ENCODE measurements around the gene CCDC106.

CCDC106 gene

DNA sequence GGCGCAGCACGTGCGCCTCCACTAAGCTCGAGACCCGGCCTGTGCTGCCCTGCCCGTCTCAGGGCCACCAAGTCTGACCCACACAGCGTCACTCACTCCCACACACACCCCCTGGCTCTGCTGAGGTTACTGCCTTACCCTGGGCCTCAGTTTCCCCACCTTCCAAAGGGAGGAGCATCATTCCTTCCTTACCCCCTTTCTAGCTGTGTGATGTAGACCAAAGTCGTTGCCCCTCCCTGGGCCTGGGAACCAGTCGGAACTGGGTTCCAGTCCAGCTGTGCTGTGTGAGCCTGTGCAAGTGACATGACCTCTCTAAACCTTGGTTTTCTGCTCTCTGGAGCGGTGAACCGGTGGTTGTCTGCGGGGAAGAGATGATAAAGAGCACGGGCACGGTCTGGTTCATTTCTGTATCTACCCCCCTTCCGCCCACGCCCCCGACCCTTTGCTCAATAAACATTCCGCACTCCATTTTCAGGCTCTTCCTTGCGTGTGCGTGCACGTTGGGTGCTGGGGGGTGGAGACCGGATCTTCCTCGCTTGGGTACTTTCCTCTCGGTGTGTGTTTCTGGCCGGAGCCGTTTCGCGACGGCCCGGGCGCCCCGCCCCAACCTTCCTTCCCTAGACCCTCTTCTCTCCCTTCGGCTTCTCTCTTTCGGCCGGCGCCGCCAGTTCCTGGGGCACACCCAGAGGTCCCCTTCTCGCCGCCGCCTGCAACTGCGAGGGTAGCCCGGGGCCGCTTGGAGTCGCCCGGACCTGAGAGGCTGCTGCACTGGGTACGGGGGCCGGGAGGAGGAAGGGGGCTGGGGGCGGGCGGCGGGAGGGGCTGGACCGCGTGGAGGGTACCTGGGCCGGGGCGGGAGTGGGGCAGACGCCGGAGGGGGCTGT lies 4.8 kb upstream of the CCDC106 start, which contains the start of gene ZNF581:
Gene ZNF581 (plus strand): TSS at position 647 of the 884 bp plus-strand sequence. CDS start 923 bp downstream, outside the sequence.
- TF ChIP-seq EZH2 (IDR thresholded peaks at IDR 0.05) = no peak
- TF ChIP-seq POLR2AphosphoS5 (IDR thresholded peaks at IDR 0.05; ENCODE audit: borderline replicate concordance, low read depth, low read length) = peak; percentile 82
- H3K4me3 ChIP-seq = peak within 1 kb of the TSS; percentile 92
- peaks cover 19% of the 10 kb centered on the region for H3K36me3 ChIP-seq (ENCODE audit: insufficient read depth, low read length)
- peak within 1 kb of the TSS; percentile 92 for H3K27ac ChIP-seq
- H3K9ac ChIP-seq (ENCODE audit: insufficient read length) = peak within 1 kb of the TSS; percentile 94
- no peak for DNase-seq (ENCODE audit: low read depth, low spot score)
- H3K9me3 ChIP-seq (ENCODE audit: low read depth, low read length) = no peaks in the 10 kb centered on the region

DNA sequence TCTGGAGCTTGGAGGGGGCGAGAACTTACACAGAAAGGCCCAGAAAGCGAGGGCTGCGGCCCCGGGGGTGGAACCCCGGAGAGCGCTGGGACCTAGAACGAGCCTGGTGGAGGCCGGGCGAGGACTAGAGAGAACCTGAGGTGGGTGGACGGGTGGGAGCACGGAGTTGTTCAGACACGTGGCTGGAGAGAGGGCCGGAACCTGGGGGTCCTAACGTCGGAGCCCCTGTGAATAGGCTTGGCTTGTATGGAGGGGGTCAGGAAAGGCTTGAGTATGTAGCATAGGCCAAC lies 4.2 kb upstream of the CCDC106 start:
- Histone ChIP-seq H3K36me3 (ENCODE audit: insufficient read depth, low read length) (peaks cover 19% of the 10 kb centered on the region), H3K9ac (ENCODE audit: insufficient read length) (peak overlapping the region; percentile 94), H3K9me3 (ENCODE audit: low read depth, low read length) (no peaks in the 10 kb centered on the region), H3K27ac (0 out of 2 replicates have a peak overlapping the region, but pooled peaks have one; percentile 40), H3K4me3 (peak overlapping the region; percentile 92)
- DNase-seq (ENCODE audit: low read depth, low spot score) = no peak
- no peak for TF ChIP-seq EZH2 (IDR thresholded peaks at IDR 0.05)
- no peak for TF ChIP-seq POLR2AphosphoS5 (IDR thresholded peaks at IDR 0.05; ENCODE audit: borderline replicate concordance, low read depth, low read length)
- no peak for TF ChIP-seq FOXP2 (optimal IDR thresholded peaks at IDR 0.05; ENCODE audit: control extremely low read depth, extremely low read length, insufficient read depth)

DNA sequence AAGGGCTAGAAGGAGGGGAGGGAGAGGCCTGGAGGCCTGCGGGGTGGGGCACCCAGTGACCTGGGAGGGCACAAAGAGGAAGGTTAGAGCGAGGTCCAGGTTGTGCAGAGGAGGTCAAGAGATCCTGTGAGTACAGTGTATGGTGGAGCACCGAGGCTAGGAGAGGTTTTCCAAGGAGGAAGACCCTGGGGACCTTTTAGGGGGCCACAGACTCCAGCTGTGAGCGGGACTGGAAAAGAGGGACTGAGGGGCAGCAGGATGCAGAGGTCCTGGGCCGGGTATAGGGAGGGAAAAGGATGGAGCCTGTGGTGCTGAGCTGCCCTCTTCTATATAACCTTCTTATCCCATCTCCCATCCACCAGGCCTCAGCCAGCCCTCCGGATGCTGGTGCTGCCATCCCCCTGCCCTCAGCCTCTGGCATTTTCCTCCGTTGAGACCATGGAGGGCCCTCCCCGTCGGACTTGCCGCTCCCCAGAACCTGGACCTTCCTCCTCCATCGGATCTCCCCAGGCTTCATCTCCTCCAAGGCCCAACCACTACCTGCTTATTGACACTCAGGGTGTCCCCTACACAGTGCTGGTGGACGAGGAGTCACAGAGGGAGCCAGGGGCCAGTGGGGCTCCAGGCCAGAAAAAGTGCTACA lies 3.7 kb upstream of the CCDC106 start:
- Histone ChIP-seq H3K27ac (no peak overlapping the region), H3K4me3 (peak overlapping the region; percentile 92), H3K9ac (ENCODE audit: insufficient read length) (peak overlapping the region; percentile 94), H3K9me3 (ENCODE audit: low read depth, low read length) (no peaks in the 10 kb centered on the region), H3K36me3 (ENCODE audit: insufficient read depth, low read length) (peaks cover 19% of the 10 kb centered on the region)
- no peak for TF ChIP-seq EZH2 (IDR thresholded peaks at IDR 0.05)
- no peak for TF ChIP-seq POLR2AphosphoS5 (IDR thresholded peaks at IDR 0.05; ENCODE audit: borderline replicate concordance, low read depth, low read length)
- no peak for TF ChIP-seq FOXP2 (optimal IDR thresholded peaks at IDR 0.05; ENCODE audit: control extremely low read depth, extremely low read length, insufficient read depth)
- DNase-seq (ENCODE audit: low read depth, low spot score) = no peak

DNA sequence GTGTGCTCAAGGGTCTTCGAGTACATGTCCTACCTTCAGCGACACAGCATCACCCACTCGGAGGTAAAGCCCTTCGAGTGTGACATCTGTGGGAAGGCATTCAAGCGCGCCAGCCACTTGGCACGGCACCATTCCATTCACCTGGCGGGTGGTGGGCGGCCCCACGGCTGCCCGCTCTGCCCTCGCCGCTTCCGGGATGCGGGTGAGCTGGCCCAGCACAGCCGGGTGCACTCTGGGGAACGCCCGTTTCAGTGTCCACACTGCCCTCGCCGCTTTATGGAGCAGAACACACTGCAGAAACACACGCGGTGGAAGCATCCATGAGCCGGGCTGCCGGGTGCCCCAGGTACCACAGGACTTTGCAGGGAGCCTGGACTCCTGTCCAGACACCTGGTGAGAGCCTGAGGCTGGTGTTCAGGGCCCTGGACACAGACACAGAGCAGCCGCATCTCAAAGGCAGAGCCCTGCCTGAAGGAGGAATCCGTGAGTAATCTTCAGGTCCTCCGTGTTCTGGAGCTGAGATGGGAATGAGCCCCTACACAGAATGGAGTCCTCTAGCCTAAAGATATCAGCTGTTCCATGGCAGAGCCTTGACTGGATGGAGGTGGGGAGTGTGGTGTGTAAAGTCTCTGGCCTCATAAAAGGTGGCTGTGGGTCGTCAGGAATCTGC lies 3.0 kb upstream of the CCDC106 start:
- no peak for DNase-seq (ENCODE audit: low read depth, low spot score)
- H3K4me3 ChIP-seq = peak overlapping the region; percentile 92
- H3K9ac ChIP-seq (ENCODE audit: insufficient read length) = peak overlapping the region; percentile 94
- TF ChIP-seq FOXP2 (optimal IDR thresholded peaks at IDR 0.05; ENCODE audit: control extremely low read depth, extremely low read length, insufficient read depth) (no peak), EZH2 (IDR thresholded peaks at IDR 0.05) (no peak), POLR2AphosphoS5 (IDR thresholded peaks at IDR 0.05; ENCODE audit: borderline replicate concordance, low read depth, low read length) (no peak)
- no peak overlapping the region for H3K27ac ChIP-seq
- H3K36me3 ChIP-seq (ENCODE audit: insufficient read depth, low read length) = peaks cover 19% of the 10 kb centered on the region
- no peaks in the 10 kb centered on the region for H3K9me3 ChIP-seq (ENCODE audit: low read depth, low read length)

DNA sequence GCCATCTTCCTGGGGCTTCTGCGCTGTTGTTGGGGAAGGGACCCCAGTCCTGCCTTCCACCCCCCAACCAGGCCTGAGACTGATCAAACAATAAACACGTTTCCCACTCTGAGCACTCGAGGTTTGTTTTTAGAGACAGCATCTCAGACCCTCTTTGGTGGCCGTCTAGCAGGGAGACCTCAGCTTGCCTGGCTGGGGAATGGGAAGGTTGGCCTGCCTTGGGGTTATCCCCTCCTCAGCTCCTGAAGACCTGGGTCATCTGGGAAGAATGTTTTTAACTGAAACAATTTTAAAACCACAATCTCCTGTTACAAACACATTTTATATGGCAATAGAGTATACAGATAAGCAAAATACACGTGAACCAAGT lies 2.5 kb upstream of the CCDC106 start:
- H3K9me3 ChIP-seq (ENCODE audit: low read depth, low read length) = no peaks in the 10 kb centered on the region
- DNase-seq (ENCODE audit: low read depth, low spot score) = no peak
- peaks cover 23% of the 10 kb centered on the region for H3K36me3 ChIP-seq (ENCODE audit: insufficient read depth, low read length)
- H3K4me3 ChIP-seq = no peak overlapping the region
- H3K9ac ChIP-seq (ENCODE audit: insufficient read length) = no peak overlapping the region
- H3K27ac ChIP-seq = no peak overlapping the region
- TF ChIP-seq POLR2AphosphoS5 (IDR thresholded peaks at IDR 0.05; ENCODE audit: borderline replicate concordance, low read depth, low read length) (no peak), FOXP2 (optimal IDR thresholded peaks at IDR 0.05; ENCODE audit: control extremely low read depth, extremely low read length, insufficient read depth) (no peak), EZH2 (IDR thresholded peaks at IDR 0.05) (no peak)

DNA sequence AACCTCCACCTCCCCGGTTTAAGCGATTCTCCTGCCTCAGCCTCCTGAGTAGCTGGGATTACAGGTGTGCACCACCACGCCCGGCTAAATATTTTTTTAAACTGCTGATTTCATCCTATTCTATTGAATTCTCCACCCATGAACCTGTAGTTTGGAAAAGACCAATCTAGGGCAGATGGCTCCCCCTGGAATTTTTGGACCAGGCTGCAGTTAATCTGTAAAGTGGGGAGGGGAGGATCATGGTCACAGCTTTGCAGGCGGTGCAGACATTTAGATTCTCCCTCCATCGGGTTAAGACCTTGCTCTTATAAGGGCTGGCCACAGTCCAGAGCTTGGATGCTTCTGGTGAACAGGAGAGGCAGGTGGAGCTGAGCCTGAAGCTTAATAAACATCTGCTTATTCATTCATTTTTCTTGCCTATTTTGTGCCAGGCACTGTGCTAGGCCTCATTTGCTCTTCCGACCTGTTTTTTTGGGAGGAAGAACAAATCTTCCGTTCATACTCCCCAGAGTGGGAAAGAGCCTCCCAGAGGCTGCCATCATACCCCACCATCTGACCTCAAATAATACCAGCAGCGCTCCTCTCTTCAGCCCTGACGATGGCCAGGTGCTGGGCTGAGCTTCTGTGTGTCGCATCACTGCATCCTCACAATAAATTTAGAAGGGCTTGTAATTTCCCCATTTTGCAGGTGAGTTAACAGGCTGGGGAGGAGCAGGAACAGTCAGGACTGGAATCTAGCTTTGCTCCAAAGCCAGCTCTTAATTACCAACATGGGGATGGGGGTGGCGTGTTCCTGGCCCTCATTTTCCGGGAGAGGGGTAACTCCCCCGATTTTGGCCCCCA lies 902 bp upstream of the CCDC106 start:
- DNase-seq (ENCODE audit: low read depth, low spot score) = no peak
- TF ChIP-seq FOXP2 (optimal IDR thresholded peaks at IDR 0.05; ENCODE audit: control extremely low read depth, extremely low read length, insufficient read depth) (no peak), POLR2AphosphoS5 (IDR thresholded peaks at IDR 0.05; ENCODE audit: borderline replicate concordance, low read depth, low read length) (no peak), EZH2 (IDR thresholded peaks at IDR 0.05) (no peak)
- Histone ChIP-seq H3K4me3 (peak overlapping the region; percentile 96), H3K9ac (ENCODE audit: insufficient read length) (peak overlapping the region; percentile 96), H3K36me3 (ENCODE audit: insufficient read depth, low read length) (peaks cover 32% of the 10 kb centered on the region), H3K9me3 (ENCODE audit: low read depth, low read length) (no peaks in the 10 kb centered on the region), H3K27ac (peak overlapping the region; percentile 94)

DNA sequence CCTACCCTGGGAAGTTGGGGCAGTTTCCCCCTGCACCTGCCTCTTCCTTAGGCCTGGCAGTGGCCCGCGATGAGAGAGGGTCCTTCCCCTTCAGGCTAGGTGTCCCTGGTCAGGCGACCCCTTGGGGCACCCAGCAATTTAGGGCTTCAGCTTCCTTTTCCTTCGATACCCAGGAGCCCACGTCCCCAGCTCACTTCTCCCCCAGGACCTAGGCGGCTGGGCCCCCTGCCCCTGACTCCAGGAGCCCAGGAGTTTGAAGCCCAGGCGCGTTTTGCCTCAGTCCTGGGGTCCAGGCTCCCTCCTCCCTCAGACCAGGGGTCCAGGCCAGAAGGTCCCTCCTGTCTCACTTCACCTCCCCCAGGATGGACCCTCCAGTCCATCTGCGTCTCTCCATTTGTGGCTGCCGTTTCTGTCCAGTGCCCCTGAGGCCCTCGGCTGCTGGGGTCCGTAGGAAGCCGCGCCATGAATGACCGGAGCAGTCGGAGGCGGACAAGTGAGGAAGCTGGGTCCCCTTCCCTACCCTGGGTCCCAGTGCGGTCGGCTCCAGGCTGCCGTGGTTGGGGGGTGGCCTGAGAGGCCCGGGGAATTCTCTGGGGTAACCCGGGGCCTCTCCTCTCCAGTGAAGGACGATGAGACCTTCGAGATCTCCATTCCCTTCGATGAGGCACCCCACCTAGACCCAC lies 714 bp downstream of the CCDC106 start:
- Histone ChIP-seq H3K4me3 (peak overlapping the region; percentile 96), H3K36me3 (ENCODE audit: insufficient read depth, low read length) (peaks cover 34% of the 10 kb centered on the region), H3K27ac (peak overlapping the region; percentile 94), H3K9ac (ENCODE audit: insufficient read length) (peak overlapping the region; percentile 96), H3K9me3 (ENCODE audit: low read depth, low read length) (no peaks in the 10 kb centered on the region)
- no peak for TF ChIP-seq POLR2AphosphoS5 (IDR thresholded peaks at IDR 0.05; ENCODE audit: borderline replicate concordance, low read depth, low read length)
- no peak for DNase-seq (ENCODE audit: low read depth, low spot score)
